ENCODE results near the gene TFE3.

GRCh38 chrX:49075347-49075746 lies 32.2 kb upstream of the TFE3 start:
- no peak for TF ChIP-seq POLR2AphosphoS5 (IDR thresholded peaks at IDR 0.05; ENCODE audit: borderline replicate concordance, low read depth, low read length)
- TF ChIP-seq EZH2 (IDR thresholded peaks at IDR 0.05), result no peak
- no peak for TF ChIP-seq FOXP2 (optimal IDR thresholded peaks at IDR 0.05; ENCODE audit: control extremely low read depth, extremely low read length, insufficient read depth)
